B cell (primary cell): Measurements from ENCODE around the gene NPAS1. TPM values are rescaled to one million over a fixed set of nuclear protein-coding genes. Genes with fewer than 3 reads are reported as not detected.

Experiments
- ATAC-seq: fragments of 200-7000 bp; cut with Tn5 transposase; one replicate; pipeline ENCODE4 v1.10.0; 2021; ENCODE audit warnings: low read depth, mild to moderate bottlenecking, moderate number of reproducible peaks, moderate library complexity
- CTCF ChIA-PET: fragments of 350-600 bp; sonication (Branson Sonifier 250); formaldehyde crosslinking; loops from one replicate; lab custom pipeline; 2021; ENCODE audit warnings: antibody characterized with exemption, inconsistent platforms; lab: Charles Lee
- POLR2A ChIA-PET: fragments of 350-600 bp; sonication (Branson Sonifier 250); formaldehyde crosslinking; loops from one replicate; lab custom pipeline; 2021; ENCODE audit warnings: antibody characterized with exemption; lab: Charles Lee
- DNase-seq: peaks from one replicate; pipeline ENCODE4 v3.0.0; 2013
- H2AFZ ChIP-seq: 2 replicates; pipeline ENCODE4 v1.6.1; 2012; ENCODE audit warnings: mild to moderate bottlenecking, low read depth, low read length; ENCODE audit not compliant: insufficient read depth, poor library complexity, severe bottlenecking
- H3K27ac ChIP-seq, 2 donors: 1 replicate in 1 of 2; 2 replicates in 1 of 2; pipeline ENCODE4 v1.5.1; 2012 to 2013; ENCODE audit warnings: low read length in 2 of 2, mild to moderate bottlenecking in 2 of 2, moderate library complexity in 1 of 2
- H3K27me3 ChIP-seq, 4 experiments: fragments of 200-600 bp in 1 of 4; sonication (generic) in 1 of 4; replicated peaks in 1 of 4; 1 replicate in 2 of 4; 2 replicates in 2 of 4; pipeline versions ENCODE4 v1.6.1 to v1.7.0; 2013 to 2016; ENCODE audit warnings: low read length in 3 of 4, mild to moderate bottlenecking in 2 of 4, mixed read lengths in 1 of 4, moderate library complexity in 1 of 4; ENCODE audit not compliant: insufficient read depth in 4 of 4, control insufficient read depth in 3 of 4; ENCODE audit errors: control extremely low read depth in 1 of 4
- H3K36me3 ChIP-seq, 2 experiments: replicated peaks in 1 of 2; 1 replicate in 1 of 2; 2 replicates in 1 of 2; pipeline versions ENCODE4 v1.6.1 to v1.7.1; 2013; ENCODE audit warnings: low read length in 1 of 2; ENCODE audit not compliant: insufficient read depth in 2 of 2, control insufficient read depth in 1 of 2; ENCODE audit errors: control extremely low read depth in 1 of 2, extremely low read depth in 1 of 2
- H3K4me1 ChIP-seq, 2 donors: fragments of 200-600 bp in 1 of 2; sonication (generic) in 1 of 2; 1 replicate in 1 of 2; 2 replicates in 1 of 2; pipeline versions ENCODE4 v1.5.1 to v1.6.1; 2013 to 2017; ENCODE audit warnings: low read length in 2 of 2; ENCODE audit not compliant: control insufficient read depth in 2 of 2, insufficient read depth in 2 of 2
- H3K4me2 ChIP-seq: replicated peaks from 2 replicates; pipeline ENCODE3; 2012; ENCODE audit warnings: mild to moderate bottlenecking, low read depth, low read length; ENCODE audit not compliant: poor library complexity, severe bottlenecking
- H3K4me3 ChIP-seq, 5 experiments: fragments of 200-600 bp in 1 of 5; sonication (generic) in 1 of 5; 1 replicate in 3 of 5; 2 replicates in 2 of 5; pipeline versions ENCODE4 v1.5.1 to v1.7.0; 2011 to 2016; ENCODE audit warnings: low read length in 4 of 5, mild to moderate bottlenecking in 4 of 5, low read depth in 2 of 5, control low read depth in 1 of 5, moderate library complexity in 1 of 5; ENCODE audit not compliant: insufficient read depth in 1 of 5; ENCODE audit errors: control extremely low read depth in 1 of 5, extremely low read depth in 1 of 5
- H3K79me2 ChIP-seq: fragments of 200-600 bp; sonication (generic); one replicate; pipeline ENCODE4 v1.6.0; 2016; ENCODE audit warnings: low read length; ENCODE audit not compliant: control insufficient read depth, insufficient read depth
- H3K9ac ChIP-seq: fragments of 200-600 bp; sonication (generic); 2 replicates; pipeline ENCODE4 v1.6.1; 2017; ENCODE audit warnings: mild to moderate bottlenecking, low read length, moderate library complexity
- H3K9me3 ChIP-seq, 3 donors: one replicate each; pipeline versions ENCODE4 v1.6.1 to v1.7.1; 2013; ENCODE audit warnings: low read length in 2 of 3; ENCODE audit not compliant: control insufficient read depth in 2 of 3, insufficient read depth in 1 of 3; ENCODE audit errors: control extremely low read depth in 1 of 3
- H4K20me1 ChIP-seq: 2 replicates; pipeline ENCODE4 v1.6.0; 2012; ENCODE audit warnings: mild to moderate bottlenecking, low read length; ENCODE audit not compliant: insufficient read depth, control insufficient read depth, poor library complexity, severe bottlenecking
- H3K27ac Mint-ChIP-seq: one replicate; pipeline ENCODE4 v1.8.0; 2021; ENCODE audit warnings: mixed read lengths
- H3K27me3 Mint-ChIP-seq: one replicate; pipeline ENCODE4 v1.8.0; 2021; ENCODE audit warnings: mixed read lengths
- H3K4me1 Mint-ChIP-seq: one replicate; pipeline ENCODE4 v1.8.0; 2021; ENCODE audit warnings: mixed read lengths
- H3K4me3 Mint-ChIP-seq: one replicate; pipeline ENCODE4 v1.8.0; 2021; ENCODE audit warnings: mixed read lengths
- H3K9me3 Mint-ChIP-seq: one replicate; pipeline ENCODE4 v1.8.0; 2022; ENCODE audit warnings: mixed read lengths; ENCODE audit not compliant: insufficient read depth
- EZH2 ChIP-seq: IDR thresholded peaks from 2 replicates; pipeline ENCODE4 v1.6.1; 2012; ENCODE audit warnings: borderline replicate concordance, low read depth, mild to moderate bottlenecking, moderate library complexity, low read length; ENCODE audit not compliant: insufficient read depth, poor library complexity, severe bottlenecking
- WGBS: methylation state at CpG from one replicate; pipeline ENCODE4 v1.1.5; 2013; ENCODE audit warnings: missing lambda C conversion rate; ENCODE audit not compliant: insufficient coverage; 5-methylcytosine and 5-hydroxymethylcytosine counted together
- intact Hi-C: fragments of 100-400 bp; cut with micrococcal nuclease; formaldehyde crosslinking; loops from one replicate; pipeline ENCODE4 v1.10.0; 2022
- polyA plus RNA-seq: library from polyadenylated mRNA; depleted of rRNA; stranded (reverse); fragments of >200 nt; gene quantifications from 2 replicates; pipeline ENCODE4 v1.2.3, GENCODE V29; 2012
- total RNA-seq, 2 donors: library from RNA; stranded (reverse); fragments of 120-200 nt in 1 of 2; gene quantifications; 1 replicate in 1 of 2; 2 replicates in 1 of 2; pipeline versions ENCODE4 v1.2.3 to v1.2.4, GENCODE V29; 2013 to 2022
- TF ChIP-seq, protein P1 (sequence below): fragments of 200-600 bp; IDR thresholded peaks from one replicate; pipeline ENCODE4 v1.8.0; 2022; ENCODE audit warnings: antibody characterized with exemption, mild to moderate bottlenecking

The NPAS1 gene
- total and polyA plus RNA-seq, 2 donors (not counting 1 experiment from before 2014, with no cell fraction given) = 1.1 to 1.7 TPM

DNA sequence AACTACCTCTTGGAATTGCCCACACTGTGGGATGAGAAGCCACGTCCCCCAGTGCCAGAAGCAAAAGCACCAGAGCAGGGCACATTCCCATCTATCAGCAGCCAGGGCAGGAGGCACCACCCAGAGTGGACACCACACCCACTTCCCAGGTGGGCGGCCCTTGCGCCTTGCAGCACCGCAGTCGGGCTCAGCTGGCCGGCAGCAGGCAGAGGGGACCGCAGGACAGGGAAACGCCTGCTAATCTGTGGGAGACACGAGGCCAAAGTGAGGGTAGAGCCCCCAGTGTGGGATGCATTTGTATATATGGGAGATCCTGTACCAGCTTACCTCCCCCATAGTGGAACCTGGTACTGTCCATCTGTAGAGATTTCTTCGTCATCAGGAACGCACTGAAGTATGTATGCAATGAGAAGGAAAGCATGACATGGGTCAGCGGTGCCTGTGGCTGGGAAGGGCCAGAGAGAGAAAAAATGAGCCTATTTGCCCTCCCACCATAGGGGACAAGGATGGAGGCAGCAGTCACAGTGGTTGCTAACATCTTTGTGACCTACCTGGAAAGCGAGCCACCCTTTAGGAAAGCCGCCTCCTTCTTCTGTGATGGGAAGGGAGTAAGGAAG, 30.9 kb upstream of the NPAS1 start:
- Mint-ChIP-seq H3K27me3 (no peaks in the 10 kb centered on the region), H3K9me3 (no peaks in the 10 kb centered on the region), H3K27ac (no peak overlapping the region), H3K4me1 (peaks cover 10% of the 10 kb centered on the region), H3K4me3 (no peak overlapping the region)
- Histone ChIP-seq H3K27me3 (no peaks in the 10 kb centered on the region), H3K4me1 (peaks cover 6 to 8% of the 10 kb centered on the region in 2 donors), H4K20me1 (no peaks in the 10 kb centered on the region), H3K4me3 (no peak overlapping the region), H3K4me2 (no peak overlapping the region), H3K9ac (no peak overlapping the region), H2AFZ (no peak overlapping the region), H3K36me3 (peaks cover 0 to 44% of the 10 kb centered on the region in 2 experiments), H3K27ac (no peak overlapping the region), H3K79me2 (no peaks in the 10 kb centered on the region), H3K9me3 (no peaks in the 10 kb centered on the region)
- TF ChIP-seq EZH2 = no peak
- TF ChIP-seq, protein P1, sequence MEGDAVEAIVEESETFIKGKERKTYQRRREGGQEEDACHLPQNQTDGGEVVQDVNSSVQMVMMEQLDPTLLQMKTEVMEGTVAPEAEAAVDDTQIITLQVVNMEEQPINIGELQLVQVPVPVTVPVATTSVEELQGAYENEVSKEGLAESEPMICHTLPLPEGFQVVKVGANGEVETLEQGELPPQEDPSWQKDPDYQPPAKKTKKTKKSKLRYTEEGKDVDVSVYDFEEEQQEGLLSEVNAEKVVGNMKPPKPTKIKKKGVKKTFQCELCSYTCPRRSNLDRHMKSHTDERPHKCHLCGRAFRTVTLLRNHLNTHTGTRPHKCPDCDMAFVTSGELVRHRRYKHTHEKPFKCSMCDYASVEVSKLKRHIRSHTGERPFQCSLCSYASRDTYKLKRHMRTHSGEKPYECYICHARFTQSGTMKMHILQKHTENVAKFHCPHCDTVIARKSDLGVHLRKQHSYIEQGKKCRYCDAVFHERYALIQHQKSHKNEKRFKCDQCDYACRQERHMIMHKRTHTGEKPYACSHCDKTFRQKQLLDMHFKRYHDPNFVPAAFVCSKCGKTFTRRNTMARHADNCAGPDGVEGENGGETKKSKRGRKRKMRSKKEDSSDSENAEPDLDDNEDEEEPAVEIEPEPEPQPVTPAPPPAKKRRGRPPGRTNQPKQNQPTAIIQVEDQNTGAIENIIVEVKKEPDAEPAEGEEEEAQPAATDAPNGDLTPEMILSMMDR = no peak
- ChIA-PET CTCF (interaction anchor here (1.0 to 1.8 kb wide), 3 partner anchors 17 to 231 kb away, joined by 3 to 6 read pairs (median 3); no protein-coding TSS in a partner anchor), POLR2A (no interaction called here)
- intact Hi-C loops = no loop called here
- 97% methylated on average over 8 of the region's 14 CpGs for WGBS
- ATAC-seq = no peak
- DNase-seq = no peak

DNA sequence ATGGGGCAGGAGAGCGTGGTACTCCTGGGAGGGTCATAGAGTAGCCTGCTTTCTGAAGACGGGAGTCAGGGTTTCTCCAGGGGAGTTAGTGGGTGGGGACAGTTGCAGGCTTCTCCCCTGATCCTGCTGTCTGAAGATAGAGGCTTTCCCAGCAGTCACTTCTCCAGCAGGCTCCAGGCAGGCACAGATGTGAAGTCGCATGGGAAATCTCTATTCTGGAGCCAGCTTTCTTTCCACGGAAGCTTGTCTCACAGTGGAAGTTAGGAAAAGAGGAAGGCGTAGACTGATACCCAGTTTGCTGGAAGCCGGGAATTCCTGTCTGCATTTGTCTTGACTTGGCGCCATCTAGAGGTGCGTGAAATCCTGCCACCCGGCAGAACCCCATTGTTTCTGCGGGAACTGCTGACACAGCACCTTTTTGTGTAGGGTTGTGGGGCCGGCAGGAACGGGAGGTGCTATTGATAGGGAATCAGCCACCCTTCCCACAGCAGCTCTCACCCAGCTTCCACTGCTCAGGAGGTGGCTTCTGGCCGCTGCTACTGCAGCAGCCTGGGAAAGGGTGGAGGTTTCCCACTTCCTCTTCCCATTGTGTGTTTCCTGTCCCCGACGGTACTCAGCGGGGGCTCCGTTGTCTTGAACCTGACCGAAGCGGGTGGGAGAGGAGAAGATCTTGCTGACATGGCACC, 28.5 kb upstream of the NPAS1 start:
- Mint-ChIP-seq H3K9me3 (no peaks in the 10 kb centered on the region), H3K4me1 (peaks cover 10% of the 10 kb centered on the region), H3K4me3 (no peak overlapping the region), H3K27ac (no peak overlapping the region), H3K27me3 (no peaks in the 10 kb centered on the region)
- CTCF ChIA-PET = interaction anchor here (0.8 to 3.5 kb wide), 17 partner anchors 10 to 286 kb away, joined by 3 to 38 read pairs (median 4); partner anchors contain the start of gene SLC1A5
- H3K27me3 ChIP-seq = no peaks in the 10 kb centered on the region
- peak; percentile 51 for DNase-seq
- POLR2A ChIA-PET = no interaction called here
- peaks cover 6 to 8% of the 10 kb centered on the region in 2 donors for H3K4me1 ChIP-seq
- intact Hi-C loops = loop anchor here (1.0 to 2.0 kb wide), 2 partner anchors 134 to 234 kb away; no protein-coding TSS in a partner anchor
- no peaks in the 10 kb centered on the region for H3K79me2 ChIP-seq
- H3K27ac ChIP-seq = no peak overlapping the region
- no peaks in the 10 kb centered on the region for H4K20me1 ChIP-seq
- no peak for TF ChIP-seq EZH2
- TF ChIP-seq, protein P1 = peak; percentile 61
- H3K4me2 ChIP-seq = no peak overlapping the region
- H3K9me3 ChIP-seq = no peaks in the 10 kb centered on the region
- H2AFZ ChIP-seq = no peak overlapping the region
- WGBS = 20% methylated on average over 16 of the region's 19 CpGs
- ATAC-seq = no peak
- H3K36me3 ChIP-seq = peaks cover 0 to 55% of the 10 kb centered on the region in 2 experiments
- H3K4me3 ChIP-seq = no peak overlapping the region
- H3K9ac ChIP-seq = no peak overlapping the region
